Stomach (tissue), 4 donors: ENCODE measurements around the gene MFSD6L.

ENCODE experiments used
- CTCF ChIP-seq, 7 experiments: fragments of 450-650 bp in 4 of 7; fragments of 200-600 bp in 3 of 7; sonication (generic) in 3 of 7; IDR thresholded peaks; one replicate each; pipeline ENCODE4 v1.5.1; 2016 to 2019; ENCODE audit warnings: antibody characterized with exemption in 7 of 7, control low read depth in 2 of 7, mild to moderate bottlenecking in 1 of 7
- EP300 ChIP-seq: sonication (generic); formaldehyde crosslinking; IDR thresholded peaks from one replicate; pipeline ENCODE4 v1.6.1; 2017; ENCODE audit warnings: antibody characterized with exemption
- POLR2A ChIP-seq, 4 donors: fragments of 450-650 bp; IDR thresholded peaks; one replicate each; pipeline ENCODE4 v1.6.1; 2016; ENCODE audit warnings: antibody characterized with exemption in 4 of 4, control low read depth in 2 of 4, mild to moderate bottlenecking in 1 of 4, moderate library complexity in 1 of 4
- POLR2AphosphoS5 ChIP-seq, 3 donors: sonication (generic); formaldehyde crosslinking; IDR thresholded peaks; one replicate each; pipeline ENCODE4 v1.6.1; 2016; ENCODE audit warnings: antibody characterized with exemption in 3 of 3

DNA sequence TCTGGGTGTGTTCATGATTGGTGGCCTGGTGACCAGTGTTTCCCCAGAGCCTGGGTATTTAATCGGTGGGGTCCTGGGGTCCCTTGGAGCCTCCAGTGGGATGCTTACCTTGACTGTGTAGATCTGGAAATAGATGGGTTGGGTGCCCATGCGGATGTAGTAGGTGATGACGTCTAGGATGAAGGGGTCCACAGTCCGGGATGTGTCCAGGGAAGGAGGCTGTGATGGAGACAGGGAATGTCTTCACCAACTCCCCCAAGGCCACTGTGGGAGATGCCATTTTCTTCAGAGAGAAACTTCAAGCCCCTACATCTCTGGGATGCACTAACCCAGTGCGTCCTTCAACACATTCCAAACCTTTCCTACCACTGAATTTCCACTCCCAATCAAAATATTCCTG is 24.1 kb upstream of the MFSD6L start:
- TF ChIP-seq CTCF (IDR thresholded peaks at IDR 0.05): no peak
- no peak for TF ChIP-seq POLR2A (IDR thresholded peaks at IDR 0.05)
- TF ChIP-seq POLR2AphosphoS5 (IDR thresholded peaks at IDR 0.05): no peak
- TF ChIP-seq EP300: no peak
